Adipose tissue (tissue), 3 donors: ENCODE results near the gene VN1R4. TPM values are rescaled to one million over a fixed set of nuclear protein-coding genes. Genes with fewer than 3 reads are reported as not detected.
"Not testable (repeated sequence)": the region's sequence is repeated elsewhere in the genome, so short reads cannot be mapped to it uniquely, and the experiment has no call there.

Source experiments
- H3K27ac ChIP-seq: one replicate; pipeline ENCODE4 v1.5.1; 2013; ENCODE audit warnings: low read depth, low read length
- WGBS, 3 donors: extraction: QIAGEN DNeasy Blood & Tissue Kit; methylation state at CpG; one replicate each; pipeline ENCODE4 v1.1.7; 2013; 5-methylcytosine and 5-hydroxymethylcytosine counted together
- polyA plus RNA-seq, 3 donors: library from polyadenylated mRNA; stranded (reverse); fragments of 200-250 nt; gene quantifications; one replicate each; pipeline ENCODE4 v1.2.3, GENCODE V29; 2013
- donor health status: healthy with polysubstance abuse.
- donor health status: Bipolar disorder and iron deficiency.
- donor health status: healthy.

Gene VN1R4
- polyA plus RNA-seq = not detected

GRCh38 chr19:53267623-53268022 lies at the start of gene VN1R4:
TSS of gene VN1R4 (minus strand) at chr19:53267723. CDS start at chr19:53267665, 58 bp downstream.
- H3K27ac ChIP-seq = not testable (repeated sequence)
- WGBS, 3 donors = 86 to 91% (median 87%) methylated on average over 4 of the region's 5 CpGs

DNA sequence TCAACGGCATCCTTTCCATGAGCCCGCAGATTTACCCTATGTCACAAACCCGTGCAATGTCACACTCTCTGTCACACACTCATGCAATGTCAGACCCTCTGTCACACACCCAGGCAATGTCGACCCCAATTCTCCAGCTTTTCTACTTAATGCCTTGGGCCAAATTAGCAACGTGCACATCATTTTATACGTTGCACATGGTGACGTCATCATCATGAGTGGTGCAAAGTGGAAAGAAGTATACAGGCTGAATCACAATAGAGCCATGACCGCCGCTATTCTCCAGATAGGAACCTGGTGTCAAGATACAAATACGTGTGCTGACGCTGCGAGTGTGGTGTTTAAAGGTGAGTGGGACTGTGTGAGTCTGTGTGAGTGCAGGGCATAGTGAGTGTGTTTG lies 44.4 kb upstream of the VN1R4 start:
- WGBS, 3 donors = 67 to 72% (median 67%) methylated on average over 12 of the region's 12 CpGs

DNA sequence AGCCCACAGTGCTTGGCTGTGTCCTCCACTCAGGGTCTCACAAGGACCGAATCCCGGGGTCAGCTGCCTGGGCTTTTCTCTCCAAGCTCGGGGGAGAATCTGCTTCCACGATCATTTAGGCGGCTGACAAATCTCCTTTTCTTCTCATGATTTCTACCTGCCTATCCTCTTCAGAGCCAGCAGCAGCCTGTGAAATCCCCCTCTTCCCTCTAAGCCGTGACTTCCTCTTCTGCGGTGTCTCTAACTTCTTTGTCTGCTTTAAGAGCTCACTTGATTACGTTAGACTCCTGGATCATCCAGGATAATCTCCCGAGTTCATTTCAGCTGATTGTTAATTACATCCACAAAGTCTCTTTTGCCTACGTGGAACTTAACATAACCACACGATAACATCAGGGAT lies 43.5 kb upstream of the VN1R4 start:
- no peak overlapping the region for H3K27ac ChIP-seq
- 34 to 45% (median 37%) methylated on average over 11 of the region's 11 CpGs for WGBS, 3 donors

More for the DNA sequence above, 44.4 kb upstream of the VN1R4 start:
- H3K27ac ChIP-seq = no peak overlapping the region

- 2 to 5% (median 5%) methylated on average over 32 of the region's 32 CpGs for WGBS, 3 donors
- H3K27ac ChIP-seq = no peak overlapping the region
Measured at GRCh38 chr19:53308339-53308811, 40.9 kb upstream of the VN1R4 start.

DNA sequence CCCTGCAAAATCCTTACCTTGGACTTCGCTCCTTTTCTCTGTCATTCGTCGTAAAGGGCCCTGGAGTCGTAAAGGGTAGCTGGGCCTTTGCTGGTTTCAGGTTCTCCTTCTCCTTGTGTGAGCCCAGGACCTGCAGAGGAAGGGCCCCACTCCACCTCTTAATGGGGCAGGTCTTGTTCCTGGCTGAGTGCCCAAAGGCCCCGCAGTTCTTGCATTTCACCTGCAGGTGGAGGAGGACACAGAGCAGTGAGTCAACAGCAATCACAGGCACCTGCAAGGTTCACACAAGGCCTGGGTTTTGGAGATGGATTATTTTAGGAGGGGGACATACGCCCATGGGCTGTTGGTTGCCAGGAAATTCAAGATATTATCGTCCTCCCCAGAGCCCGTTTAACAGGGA lies 33.8 kb upstream of the VN1R4 start:
- 20 to 33% methylated on average over 1 of the region's 8 CpGs; no CpG with 5 or more reads in 1 of the 3 donors for WGBS, 3 donors

DNA sequence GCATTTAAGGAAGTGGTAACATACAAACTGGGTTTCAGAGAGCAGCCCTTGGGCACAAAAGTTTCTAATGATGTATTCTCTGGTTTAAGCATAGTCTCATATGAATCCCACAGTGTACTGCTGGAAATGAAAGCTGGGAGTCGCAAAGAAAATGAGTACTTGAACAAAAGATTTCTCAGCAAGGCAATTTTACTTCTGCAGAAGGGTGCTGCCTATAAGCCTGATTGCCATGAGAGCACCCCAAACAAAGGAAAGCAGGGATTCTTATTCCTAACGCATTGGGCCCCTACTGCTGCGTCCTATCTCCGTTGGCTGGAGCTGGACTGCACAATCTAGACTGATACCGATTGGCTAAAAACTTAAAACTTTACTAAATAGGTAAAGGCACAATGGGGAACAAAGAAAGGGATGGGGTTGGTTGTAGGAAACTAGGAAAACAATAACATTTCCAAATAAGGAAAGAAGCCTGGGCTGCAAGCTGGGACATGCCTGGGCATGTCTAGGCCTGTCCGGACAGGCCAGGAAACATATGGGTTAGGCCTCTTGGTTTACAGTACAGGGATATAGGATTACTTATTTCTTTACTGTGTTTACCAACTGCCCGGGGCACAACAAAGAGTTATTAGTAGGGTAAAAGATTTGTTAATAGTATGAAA lies 27.4 kb upstream of the VN1R4 start:
- 77 to 89% (median 84%) methylated on average over 7 of the region's 7 CpGs for whole genome bisulfite sequencing, 3 donors

More for the DNA sequence above, 33.8 kb upstream of the VN1R4 start:
- not testable (repeated sequence) for H3K27ac ChIP-seq

GRCh38 chr19:53290758-53291549 lies 23.4 kb upstream of the VN1R4 start:
- 90 to 91% (median 91%) methylated on average over 47 of the region's 47 CpGs for WGBS, 3 donors
- no peak overlapping the region for H3K27ac ChIP-seq

More for the DNA sequence above, 27.4 kb upstream of the VN1R4 start:
- H3K27ac ChIP-seq = no peak overlapping the region

DNA sequence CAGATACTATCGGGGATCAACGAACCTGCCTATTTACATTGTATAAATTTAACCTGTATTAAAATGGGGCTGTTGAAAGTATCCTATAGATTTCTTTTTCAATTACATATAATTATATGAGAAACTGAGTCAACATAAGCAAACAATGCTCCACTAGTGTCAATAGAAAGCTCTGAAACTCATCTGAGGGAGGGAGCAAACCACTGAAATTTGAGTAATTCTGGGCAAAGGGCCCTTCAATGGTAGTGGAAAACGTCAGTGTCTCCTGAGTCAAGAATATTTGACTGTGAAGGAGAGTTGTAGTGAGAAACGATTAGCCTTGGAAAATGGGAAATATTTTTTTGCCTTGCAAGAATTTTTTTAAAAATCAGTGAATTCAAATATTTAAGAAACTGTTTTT lies 17.6 kb upstream of the VN1R4 start:
- no peak overlapping the region for H3K27ac ChIP-seq
- WGBS, 3 donors = 51 to 65% (median 62%) methylated on average over 4 of the region's 4 CpGs

GRCh38 chr19:53281947-53282346 lies 14.4 kb upstream of the VN1R4 start:
- H3K27ac ChIP-seq = not testable (repeated sequence)
- 0 to 66% (median 13%) methylated on average over 1 to 3 of the region's 8 CpGs for WGBS, 3 donors

DNA sequence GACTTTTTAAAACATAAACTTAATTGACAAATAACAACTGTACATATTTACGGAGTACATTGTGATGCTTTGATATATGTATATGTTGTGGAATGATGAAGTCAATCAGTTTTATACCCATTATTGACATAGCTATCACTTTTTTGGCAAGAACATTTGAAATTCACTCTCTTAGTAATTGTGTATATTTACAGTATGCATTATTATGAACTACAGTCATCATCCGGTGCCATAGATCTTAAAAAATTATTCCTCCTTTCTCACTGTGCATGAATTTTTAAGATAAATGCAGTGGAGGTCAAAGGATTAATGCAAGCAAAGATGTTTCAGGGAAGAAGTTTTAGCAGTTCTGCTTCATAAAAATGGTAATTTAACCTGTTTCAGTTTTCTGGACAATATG lies 8.0 kb upstream of the VN1R4 start:
- H3K27ac ChIP-seq = no peak overlapping the region
- 90 to 95% (median 94%) methylated on average over 2 of the region's 2 CpGs for WGBS, 3 donors

- WGBS, 3 donors = 79 to 90% (median 84%) methylated on average over 9 of the region's 9 CpGs
- H3K27ac ChIP-seq = no peak overlapping the region
Measured at GRCh38 chr19:53272044-53272443, 4.5 kb upstream of the VN1R4 start.

DNA sequence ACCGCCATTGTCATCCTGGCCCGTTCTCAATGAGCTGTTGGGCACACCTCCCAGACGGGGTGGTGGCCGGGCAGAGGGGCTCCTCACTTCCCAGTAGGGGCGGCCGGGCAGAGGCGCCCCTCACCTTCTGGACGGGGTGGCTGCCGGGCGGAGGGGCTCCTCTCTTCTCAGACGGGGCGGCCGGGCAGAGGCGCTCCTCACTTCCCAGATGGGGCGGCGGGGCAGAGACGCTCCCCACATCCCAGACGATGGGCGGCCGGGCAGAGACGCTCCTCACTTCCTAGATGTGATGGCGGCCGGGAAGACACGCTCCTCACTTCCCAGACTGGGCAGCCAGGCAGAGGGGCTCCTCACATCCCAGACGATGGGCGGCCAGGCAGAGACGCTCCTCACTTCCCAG lies 2.3 kb upstream of the VN1R4 start:
- not testable (repeated sequence) for H3K27ac ChIP-seq
- WGBS, 3 donors = 92 to 95% (median 95%) methylated on average over 8 to 27 of the region's 27 CpGs

- not testable (repeated sequence) for H3K27ac ChIP-seq
- WGBS, 3 donors = 54 to 67% (median 66%) methylated on average over 14 of the region's 14 CpGs
Measured at GRCh38 chr19:53257715-53258342, 9.7 kb downstream of the VN1R4 start, which contains the start of gene VN1R2. TSS of gene VN1R2 (plus strand) at chr19:53258292. CDS start at chr19:53258376, 84 bp downstream.

DNA sequence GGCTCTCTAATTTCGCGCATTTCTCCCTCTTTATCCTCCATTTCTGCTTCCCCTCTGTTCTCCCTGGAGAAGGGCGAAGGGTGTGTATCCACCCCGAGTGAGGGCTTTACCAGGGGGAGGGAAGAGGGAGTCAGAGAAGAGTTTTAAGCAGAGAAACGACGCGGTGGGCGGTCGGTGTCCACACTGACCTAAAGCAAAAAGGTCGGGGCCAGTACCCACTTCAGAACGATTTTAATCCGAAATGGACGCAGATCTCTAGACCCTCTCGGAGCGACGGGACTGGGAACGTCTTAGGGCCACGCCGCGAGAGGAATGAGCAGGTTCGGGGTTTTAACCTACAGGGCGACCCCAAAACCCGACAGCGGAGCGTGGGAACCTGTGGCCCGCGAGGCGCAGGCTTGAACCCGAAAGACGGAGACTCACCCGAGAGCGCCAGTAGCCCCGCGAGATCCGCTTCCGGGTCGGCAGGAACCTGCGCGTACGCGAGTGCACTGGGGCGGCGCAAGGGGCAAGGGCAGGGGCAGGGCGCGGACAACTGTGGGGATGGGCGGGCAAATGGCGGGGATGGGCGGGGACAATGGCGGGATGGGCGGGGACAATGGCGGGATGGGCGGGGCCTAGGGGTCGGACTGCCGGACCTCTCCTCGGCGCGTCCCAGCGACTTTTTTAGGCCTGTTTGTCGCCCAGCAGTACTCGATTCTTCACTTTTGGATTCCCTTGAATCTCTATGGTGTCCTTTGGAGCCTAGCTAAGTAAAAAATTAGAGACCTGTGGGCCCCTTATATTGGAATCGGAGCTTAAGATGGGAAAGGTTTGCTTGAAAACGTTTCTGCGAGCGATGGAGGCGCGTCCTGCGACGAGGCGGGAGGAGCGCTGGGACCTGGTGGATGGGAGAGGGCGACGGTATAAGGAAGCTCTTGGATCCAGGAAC lies 12.8 kb downstream of the VN1R4 start, which contains the start of gene ZNF677:
Gene ZNF677, minus strand, starts transcription at position 463 of the 931 bp plus-strand sequence. CDS start 3,323 bp downstream, outside the sequence.
- H3K27ac ChIP-seq = no peak within 1 kb of the TSS
- 1% methylated on average over 72 of the region's 72 CpGs for whole genome bisulfite sequencing, 3 donors

DNA sequence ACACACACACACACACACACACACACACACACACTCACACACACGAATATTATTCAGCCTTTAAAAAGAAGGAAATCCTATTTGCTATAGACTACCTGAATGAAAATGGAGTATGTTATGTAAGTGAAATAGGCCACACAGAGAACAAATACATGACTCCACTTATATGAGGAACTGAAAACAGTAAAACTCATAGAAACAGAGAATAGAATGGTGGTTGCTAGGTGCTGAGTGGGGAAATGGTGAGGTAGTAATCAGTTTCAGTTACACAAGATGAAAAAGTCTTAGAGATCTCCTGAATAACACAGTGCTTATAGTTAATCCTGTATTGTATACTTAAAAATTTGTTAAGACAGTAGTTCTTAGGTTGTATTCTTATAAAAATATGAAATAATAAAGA lies 21.0 kb downstream of the VN1R4 start:
- no peak overlapping the region for H3K27ac ChIP-seq
- WGBS, 3 donors = 79 to 91% (median 89%) methylated on average over 1 of the region's 1 CpG

DNA sequence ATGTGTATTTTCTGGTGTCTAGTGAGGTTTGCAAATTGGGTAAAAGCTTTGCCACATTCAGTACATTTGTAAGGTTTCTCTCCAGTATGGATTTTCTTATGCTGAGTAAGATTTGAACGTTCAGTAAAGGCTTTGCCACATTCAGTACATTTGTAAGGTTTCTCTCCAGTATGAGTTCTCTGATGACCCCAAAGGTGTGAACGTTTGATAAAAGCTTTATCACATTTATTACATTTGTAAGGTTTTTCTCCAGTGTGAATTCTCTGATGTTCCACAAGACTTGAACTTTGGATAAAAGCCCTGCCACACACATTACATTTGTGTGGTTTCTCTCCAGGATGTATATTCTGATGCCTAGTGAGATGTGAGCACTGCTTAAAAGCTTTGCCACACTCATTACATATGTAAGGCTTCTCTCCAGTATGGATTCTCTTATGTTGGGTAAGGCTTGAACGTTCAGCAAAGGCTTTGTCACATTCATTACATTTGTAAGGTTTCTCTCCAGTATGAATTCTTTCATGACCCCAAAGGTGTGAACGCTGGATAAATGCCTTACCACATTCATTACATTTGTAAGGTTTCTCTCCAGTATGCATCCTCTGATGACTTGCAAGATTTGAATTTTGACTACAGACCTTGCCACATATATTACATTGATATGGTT lies 30.3 kb downstream of the VN1R4 start:
- H3K27ac ChIP-seq = no peak overlapping the region
- WGBS, 3 donors = 91 to 97% (median 95%) methylated on average over 4 of the region's 4 CpGs

DNA sequence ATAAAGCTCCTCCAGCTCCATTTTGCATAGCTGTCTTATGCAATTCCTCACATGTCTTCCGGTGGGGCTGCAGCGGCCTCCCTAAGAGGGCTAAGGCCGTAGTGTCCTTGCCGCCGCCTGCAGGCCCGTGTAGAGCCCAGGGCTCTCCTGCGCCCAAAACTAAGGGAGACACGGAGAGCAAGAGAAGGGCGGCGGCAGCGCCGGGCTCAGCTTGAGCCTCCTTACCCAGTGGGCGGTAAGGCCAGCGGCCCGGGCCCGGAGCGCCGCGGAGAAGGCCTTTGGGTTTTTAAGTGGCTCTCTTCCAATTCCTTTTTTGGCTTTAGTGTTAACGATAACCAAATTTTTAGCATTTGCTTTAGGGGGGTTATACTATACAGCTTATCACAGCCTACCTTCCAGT lies 42.9 kb downstream of the VN1R4 start:
- WGBS, 3 donors = 86 to 96% (median 94%) methylated on average over 14 to 20 of the region's 20 CpGs
- H3K27ac ChIP-seq = no peak overlapping the region
